Measurements from ENCODE around the gene ZBTB16.

ZBTB16 gene

DNA sequence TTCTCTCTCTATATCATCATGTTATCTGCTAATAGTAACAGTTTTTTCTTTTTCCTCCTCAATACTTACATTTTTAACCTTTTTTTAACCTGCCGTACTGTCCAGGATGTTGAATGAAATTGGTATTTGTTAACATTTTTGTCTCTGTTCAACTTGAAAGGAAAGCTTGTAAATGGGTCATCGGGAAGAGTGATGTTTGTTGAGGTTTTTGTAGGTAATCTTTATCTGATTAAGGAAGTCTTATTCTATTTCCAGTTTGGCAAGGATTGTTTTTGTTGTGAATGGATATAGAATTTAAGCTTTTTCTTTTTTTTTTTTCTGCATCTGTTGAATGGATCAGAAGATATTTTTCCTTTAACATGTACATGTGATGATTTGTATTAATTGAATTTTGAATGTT, 228.6 kb downstream of the ZBTB16 start:
- no peak for TF ChIP-seq EZH2 (IDR thresholded peaks at IDR 0.05)
- TF ChIP-seq POLR2AphosphoS5 (IDR thresholded peaks at IDR 0.05; ENCODE audit: borderline replicate concordance, low read depth, low read length): no peak
- TF ChIP-seq FOXP2 (optimal IDR thresholded peaks at IDR 0.05; ENCODE audit: control extremely low read depth, extremely low read length, insufficient read depth): no peak
- no peak overlapping the region for H3K27ac ChIP-seq
- no peak overlapping the region for H3K9ac ChIP-seq (ENCODE audit: insufficient read length)
- no peaks in the 10 kb centered on the region for H3K36me3 ChIP-seq (ENCODE audit: insufficient read depth, low read length)
- no peak overlapping the region for H3K4me3 ChIP-seq
- DNase-seq (ENCODE audit: low read depth, low spot score): no peak
- H3K9me3 ChIP-seq (ENCODE audit: low read depth, low read length): no peaks in the 10 kb centered on the region

DNA sequence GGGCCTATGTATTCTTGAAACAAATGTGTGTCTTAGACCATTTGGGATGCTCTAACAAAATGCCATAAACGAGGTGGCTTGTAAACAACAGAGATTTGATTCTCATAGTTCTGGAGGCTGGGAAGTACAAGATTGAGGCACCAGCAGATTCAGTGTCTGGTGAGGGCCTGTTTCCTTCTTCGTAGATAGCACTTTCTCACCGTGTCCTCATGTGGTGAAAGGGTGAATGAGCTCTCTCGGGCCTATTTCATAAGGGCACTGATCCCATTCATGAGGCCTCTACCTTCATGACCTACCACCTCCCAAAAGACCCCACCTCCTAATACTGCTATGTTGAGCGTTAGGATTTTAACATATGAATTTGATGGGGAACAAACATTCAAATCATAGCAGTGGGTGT, 230.3 kb downstream of the ZBTB16 start:
- no peak overlapping the region for H3K4me3 ChIP-seq
- H3K36me3 ChIP-seq (ENCODE audit: insufficient read depth, low read length): no peaks in the 10 kb centered on the region
- H3K9ac ChIP-seq (ENCODE audit: insufficient read length): no peak overlapping the region
- no peaks in the 10 kb centered on the region for H3K9me3 ChIP-seq (ENCODE audit: low read depth, low read length)
- DNase-seq (ENCODE audit: low read depth, low spot score): no peak
- H3K27ac ChIP-seq: no peak overlapping the region
- TF ChIP-seq EZH2 (IDR thresholded peaks at IDR 0.05): no peak
- no peak for TF ChIP-seq FOXP2 (optimal IDR thresholded peaks at IDR 0.05; ENCODE audit: control extremely low read depth, extremely low read length, insufficient read depth)
- TF ChIP-seq POLR2AphosphoS5 (IDR thresholded peaks at IDR 0.05; ENCODE audit: borderline replicate concordance, low read depth, low read length): no peak

DNA sequence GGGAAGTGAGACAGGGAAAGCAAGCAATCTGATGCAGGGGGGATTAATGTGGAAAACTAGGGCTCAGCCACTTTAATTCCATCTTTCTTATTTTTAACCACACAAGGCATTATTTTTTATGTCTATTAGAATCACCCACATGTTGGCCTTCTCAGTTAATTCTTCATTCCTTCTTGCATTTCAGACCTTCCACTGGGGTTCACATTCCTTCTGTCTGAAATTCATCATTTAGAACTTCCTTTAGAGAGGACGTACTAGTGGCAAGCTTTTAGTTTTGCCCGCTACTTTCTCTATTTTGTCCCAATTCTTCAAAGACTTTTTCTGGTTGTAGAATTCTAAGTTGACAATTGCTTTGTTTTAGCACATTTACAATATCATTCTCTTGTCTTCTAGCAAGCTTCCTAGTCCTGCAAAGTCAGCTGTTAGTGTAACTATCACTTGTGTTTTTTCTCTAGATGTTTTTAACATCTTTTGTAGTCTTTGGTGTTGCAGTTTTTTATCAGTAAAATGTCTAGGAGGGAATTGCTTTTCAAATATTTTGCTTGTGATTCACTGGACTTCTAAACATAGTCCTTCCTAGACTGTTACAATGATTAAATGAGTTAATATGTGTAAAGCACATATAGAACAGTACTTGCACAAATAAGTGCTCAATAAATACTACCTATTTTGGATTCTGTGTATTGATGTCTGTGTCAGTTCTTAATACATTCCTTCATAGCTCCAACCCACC, 231.2 kb downstream of the ZBTB16 start:
- H3K9me3 ChIP-seq (ENCODE audit: low read depth, low read length): no peaks in the 10 kb centered on the region
- no peak for DNase-seq (ENCODE audit: low read depth, low spot score)
- no peak overlapping the region for H3K27ac ChIP-seq
- no peaks in the 10 kb centered on the region for H3K36me3 ChIP-seq (ENCODE audit: insufficient read depth, low read length)
- no peak overlapping the region for H3K4me3 ChIP-seq
- H3K9ac ChIP-seq (ENCODE audit: insufficient read length): no peak overlapping the region
- TF ChIP-seq EZH2 (IDR thresholded peaks at IDR 0.05): no peak
- TF ChIP-seq POLR2AphosphoS5 (IDR thresholded peaks at IDR 0.05; ENCODE audit: borderline replicate concordance, low read depth, low read length): no peak
- no peak for TF ChIP-seq FOXP2 (optimal IDR thresholded peaks at IDR 0.05; ENCODE audit: control extremely low read depth, extremely low read length, insufficient read depth)

DNA sequence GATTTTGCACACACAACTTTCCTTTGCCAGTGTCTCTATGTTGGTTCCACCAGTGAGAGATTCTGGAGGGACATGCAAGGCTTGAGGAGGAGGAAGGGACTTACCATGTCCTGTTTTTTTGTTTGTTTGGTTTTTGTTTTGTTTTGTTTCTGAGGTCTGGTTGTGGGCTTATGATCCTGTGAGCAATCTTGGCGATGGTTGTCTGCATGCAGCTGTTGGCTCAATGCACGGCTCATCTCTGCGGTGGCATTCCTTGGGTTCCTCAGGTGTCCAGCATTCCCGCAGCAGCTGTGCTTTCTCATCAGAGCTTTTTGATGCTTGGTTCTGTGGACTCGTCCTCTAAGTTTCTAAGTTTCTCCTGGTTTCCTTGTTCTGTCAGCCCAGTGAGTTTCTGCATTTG, 231.9 kb downstream of the ZBTB16 start:
- Histone ChIP-seq H3K36me3 (ENCODE audit: insufficient read depth, low read length) (no peaks in the 10 kb centered on the region), H3K27ac (no peak overlapping the region), H3K9ac (ENCODE audit: insufficient read length) (no peak overlapping the region), H3K9me3 (ENCODE audit: low read depth, low read length) (no peaks in the 10 kb centered on the region), H3K4me3 (no peak overlapping the region)
- DNase-seq (ENCODE audit: low read depth, low spot score): no peak
- TF ChIP-seq POLR2AphosphoS5 (IDR thresholded peaks at IDR 0.05; ENCODE audit: borderline replicate concordance, low read depth, low read length) (no peak), FOXP2 (optimal IDR thresholded peaks at IDR 0.05; ENCODE audit: control extremely low read depth, extremely low read length, insufficient read depth) (no peak), EZH2 (IDR thresholded peaks at IDR 0.05) (no peak)

DNA sequence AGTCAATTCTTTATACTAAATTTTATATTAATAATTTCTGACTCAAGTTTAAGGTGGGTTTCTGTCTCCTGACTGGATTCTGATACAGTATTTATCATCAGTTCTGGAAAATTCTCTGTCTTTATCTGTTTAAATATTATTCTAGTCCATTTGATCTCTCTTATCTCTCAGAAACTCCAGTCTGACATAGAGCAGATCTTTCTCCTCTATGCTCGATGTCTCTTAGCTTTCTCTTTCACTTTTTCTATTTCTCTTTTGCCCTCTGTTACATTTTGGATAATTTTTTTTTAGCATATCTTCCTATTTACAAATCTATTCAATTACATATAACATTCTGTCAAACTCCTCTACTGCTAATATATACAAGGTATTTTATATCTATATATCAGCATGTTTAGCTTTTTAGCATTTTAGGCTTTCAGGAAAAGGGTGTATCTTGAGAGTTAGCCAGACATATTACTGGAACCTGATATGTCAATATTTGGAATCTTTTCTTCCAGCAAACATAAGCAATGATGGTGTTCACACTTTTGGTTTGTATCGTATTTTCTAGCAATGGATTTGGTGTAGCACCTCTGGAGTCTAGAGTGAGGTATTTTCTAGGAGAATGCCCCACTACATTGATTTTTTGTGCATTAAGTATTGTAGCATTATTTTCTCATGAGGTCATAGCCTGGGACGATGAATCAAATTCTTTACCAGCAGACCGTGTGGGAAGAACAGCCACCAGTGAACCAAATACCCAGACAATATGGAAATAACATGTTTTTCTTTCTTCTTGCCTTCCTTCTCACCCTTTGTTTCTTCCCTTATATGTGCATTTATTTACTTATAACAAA, 232.6 kb downstream of the ZBTB16 start:
- H3K36me3 ChIP-seq (ENCODE audit: insufficient read depth, low read length): no peaks in the 10 kb centered on the region

DNA sequence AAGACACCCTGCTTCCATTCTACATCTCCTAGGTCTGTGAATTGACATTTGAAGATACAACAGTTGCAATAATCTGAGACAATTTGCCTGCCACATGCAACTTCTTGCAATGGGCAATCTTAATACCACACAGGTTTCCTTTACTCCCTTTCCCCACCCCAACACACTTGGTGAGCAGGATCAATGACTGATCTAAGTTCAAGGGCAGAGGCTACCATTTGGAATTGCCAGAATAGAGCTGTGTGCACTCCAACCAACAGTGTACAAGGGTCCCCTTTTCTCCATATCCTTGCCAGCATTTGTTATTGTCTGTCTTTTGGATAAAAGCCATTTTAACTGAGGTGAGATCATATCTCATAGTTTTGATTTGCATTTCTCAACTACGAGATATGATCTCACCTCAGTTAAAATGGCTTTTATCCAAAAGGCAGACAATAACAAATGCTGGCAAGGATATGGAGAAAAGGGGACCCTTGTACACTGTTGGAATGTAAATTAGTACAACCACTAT, 233.7 kb downstream of the ZBTB16 start:
- no peak for DNase-seq (ENCODE audit: low read depth, low spot score)
- H3K9me3 ChIP-seq (ENCODE audit: low read depth, low read length): no peaks in the 10 kb centered on the region
- no peak overlapping the region for H3K27ac ChIP-seq
- no peaks in the 10 kb centered on the region for H3K36me3 ChIP-seq (ENCODE audit: insufficient read depth, low read length)
- no peak overlapping the region for H3K9ac ChIP-seq (ENCODE audit: insufficient read length)
- no peak for TF ChIP-seq POLR2AphosphoS5 (IDR thresholded peaks at IDR 0.05; ENCODE audit: borderline replicate concordance, low read depth, low read length)
- no peak for TF ChIP-seq EZH2 (IDR thresholded peaks at IDR 0.05)
- TF ChIP-seq FOXP2 (optimal IDR thresholded peaks at IDR 0.05; ENCODE audit: control extremely low read depth, extremely low read length, insufficient read depth): no peak
- H3K4me3 ChIP-seq: no peak overlapping the region

More for the DNA sequence above, 232.6 kb downstream of the ZBTB16 start:
- no peak overlapping the region for H3K9ac ChIP-seq (ENCODE audit: insufficient read length)
- H3K27ac ChIP-seq: no peak overlapping the region
- no peak for DNase-seq (ENCODE audit: low read depth, low spot score)
- H3K9me3 ChIP-seq (ENCODE audit: low read depth, low read length): no peaks in the 10 kb centered on the region
- no peak overlapping the region for H3K4me3 ChIP-seq
- TF ChIP-seq EZH2 (IDR thresholded peaks at IDR 0.05) (no peak), POLR2AphosphoS5 (IDR thresholded peaks at IDR 0.05; ENCODE audit: borderline replicate concordance, low read depth, low read length) (no peak), FOXP2 (optimal IDR thresholded peaks at IDR 0.05; ENCODE audit: control extremely low read depth, extremely low read length, insufficient read depth) (no peak)

DNA sequence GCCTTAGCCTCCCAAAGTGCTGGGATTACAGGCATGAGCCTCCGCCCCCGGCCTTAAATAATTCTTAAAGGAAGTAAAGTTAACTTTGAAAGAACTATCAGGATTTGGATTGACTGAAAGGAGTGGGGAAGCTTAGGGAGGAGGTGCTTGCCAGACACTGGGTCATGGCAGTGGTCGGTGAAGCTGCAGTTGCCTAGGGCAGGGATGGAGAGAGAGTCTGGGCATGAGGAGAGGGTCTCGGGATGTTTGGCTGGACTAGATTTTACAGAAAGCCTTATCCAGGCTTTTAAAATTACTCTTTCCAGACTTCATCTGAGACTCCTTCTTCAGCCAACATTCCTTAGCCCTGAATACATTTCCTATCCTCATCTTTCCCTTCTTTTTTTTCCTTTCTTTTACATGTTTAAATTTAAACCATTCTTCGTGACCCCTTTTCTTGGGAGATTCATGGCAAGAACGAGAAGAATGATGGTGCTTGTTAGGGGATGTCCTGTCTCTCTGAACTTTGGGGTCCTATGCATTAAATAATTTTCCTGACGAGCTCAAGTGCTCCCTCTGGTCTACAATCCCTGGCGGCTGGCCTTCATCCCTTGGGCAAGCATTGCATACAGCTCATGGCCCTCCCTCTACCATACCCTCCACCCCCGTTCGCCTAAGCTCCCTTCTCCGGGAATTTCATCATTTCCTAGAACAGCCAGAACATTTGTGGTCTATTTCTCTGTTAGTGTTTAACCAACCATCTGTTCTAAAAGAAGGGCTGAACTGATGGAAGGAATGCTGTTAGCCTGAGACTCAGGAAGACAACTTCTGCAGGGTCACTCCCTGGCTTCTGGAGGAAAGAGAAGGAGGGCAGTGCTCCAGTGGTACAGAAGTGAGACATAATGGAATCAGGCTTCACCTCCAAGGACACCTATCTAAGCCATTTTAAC, 236.4 kb downstream of the ZBTB16 start, which contains the start of gene NNMT:
NNMT (plus strand) TSS at position 724 of the 929 bp plus-strand sequence; CDS start at position 882, 158 bp downstream.
- no peak within 1 kb of the TSS for H3K9ac ChIP-seq (ENCODE audit: insufficient read length)
- no peaks in the 10 kb centered on the region for H3K9me3 ChIP-seq (ENCODE audit: low read depth, low read length)
- H3K4me3 ChIP-seq: no peak within 1 kb of the TSS
- TF ChIP-seq POLR2AphosphoS5 (IDR thresholded peaks at IDR 0.05; ENCODE audit: borderline replicate concordance, low read depth, low read length) (no peak), FOXP2 (optimal IDR thresholded peaks at IDR 0.05; ENCODE audit: control extremely low read depth, extremely low read length, insufficient read depth) (no peak), EZH2 (IDR thresholded peaks at IDR 0.05) (no peak)
- no peaks in the 10 kb centered on the region for H3K36me3 ChIP-seq (ENCODE audit: insufficient read depth, low read length)
- no peak within 1 kb of the TSS for H3K27ac ChIP-seq
- no peak for DNase-seq (ENCODE audit: low read depth, low spot score)
